Islet precursor cell (in vitro differentiated cells): Measurements from ENCODE around the gene CLRN3.
A peak's percentile ranks its signal among the peaks of the same experiment; 100 is the strongest.

Experiments used
- DNase-seq: peaks from one replicate; pipeline ENCODE4 v3.0.0-alpha.2; 2018

The CLRN3 gene

GRCh38 chr10:127894146-127894545 lies 1.4 kb upstream of the CLRN3 start:
- DNase-seq, result no peak

GRCh38 chr10:127890832-127891334 lies 1.9 kb downstream of the CLRN3 start:
- DNase-seq, result peak; percentile 21

- DNase-seq, result no peak
Measured at GRCh38 chr10:127890216-127890615, 2.5 kb downstream of the CLRN3 start.

- DNase-seq, result peak; percentile 38
Measured at GRCh38 chr10:127889605-127890195, 3.0 kb downstream of the CLRN3 start.

GRCh38 chr10:127888521-127889312 lies 4.0 kb downstream of the CLRN3 start:
- no peak for DNase-seq

GRCh38 chr10:127887541-127888415 lies 5.0 kb downstream of the CLRN3 start:
- DNase-seq, result no peak

GRCh38 chr10:127886371-127887051 lies 6.2 kb downstream of the CLRN3 start:
- DNase-seq, result peak; percentile 36

- DNase-seq, result peak; percentile 47
Measured at GRCh38 chr10:127884501-127884900, 8.2 kb downstream of the CLRN3 start.

- peak; percentile 38 for DNase-seq
Measured at GRCh38 chr10:127883516-127883915, 9.2 kb downstream of the CLRN3 start.

- no peak for DNase-seq
Measured at GRCh38 chr10:127882801-127883459, 9.8 kb downstream of the CLRN3 start.

GRCh38 chr10:127882391-127882790 lies 10.3 kb downstream of the CLRN3 start:
- DNase-seq, result no peak

GRCh38 chr10:127881262-127881661 lies 11.5 kb downstream of the CLRN3 start:
- no peak for DNase-seq

- peak; percentile 57 for DNase-seq
Measured at GRCh38 chr10:127880557-127880956, 12.2 kb downstream of the CLRN3 start.

GRCh38 chr10:127878475-127879055 lies 14.2 kb downstream of the CLRN3 start:
- no peak for DNase-seq

- peak; percentile 5 for DNase-seq
Measured at GRCh38 chr10:127877699-127878098, 15.0 kb downstream of the CLRN3 start.

- DNase-seq, result peak; percentile 21
Measured at GRCh38 chr10:127877116-127877515, 15.6 kb downstream of the CLRN3 start.

GRCh38 chr10:127875916-127876315 lies 16.8 kb downstream of the CLRN3 start:
- peak; percentile 4 for DNase-seq

GRCh38 chr10:127875449-127875765 lies 17.3 kb downstream of the CLRN3 start:
- peak; percentile 45 for DNase-seq

- peak; percentile 47 for DNase-seq
Measured at GRCh38 chr10:127874671-127875448, 17.9 kb downstream of the CLRN3 start.

GRCh38 chr10:127873901-127874470 lies 18.8 kb downstream of the CLRN3 start:
- DNase-seq, result peak; percentile 41
